GM12874 (cell line): ENCODE measurements around the gene POU2F2.

Experiments used
- TF ChIP-seq, protein P1 (sequence below): IDR thresholded peaks from 2 replicates; pipeline ENCODE4 v1.5.1; 2011; ENCODE audit warnings: low read depth, mild to moderate bottlenecking, control low read depth, low read length, moderate library complexity; ENCODE audit not compliant: insufficient read depth

POU2F2 gene

DNA sequence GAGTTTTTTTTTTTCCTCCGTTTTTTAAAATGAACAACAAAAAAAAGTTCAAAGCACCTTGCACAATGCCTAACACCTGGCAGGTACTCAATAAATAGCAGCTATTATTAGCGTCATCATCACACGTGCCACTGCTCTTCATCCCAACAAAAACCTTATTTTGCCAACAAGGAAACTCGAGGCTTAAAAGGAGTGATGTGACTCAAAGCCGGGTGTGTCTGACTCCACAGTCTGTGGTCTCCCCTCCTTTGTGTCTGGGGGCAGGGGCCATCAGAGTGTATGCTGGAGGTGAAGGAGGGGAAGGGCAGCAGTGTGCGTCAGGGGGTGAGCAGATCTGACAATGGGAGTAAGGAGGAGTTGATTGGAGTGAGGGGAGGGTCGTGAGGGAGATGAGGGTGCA, 34.1 kb upstream of the POU2F2 start:
- TF ChIP-seq, protein P1, sequence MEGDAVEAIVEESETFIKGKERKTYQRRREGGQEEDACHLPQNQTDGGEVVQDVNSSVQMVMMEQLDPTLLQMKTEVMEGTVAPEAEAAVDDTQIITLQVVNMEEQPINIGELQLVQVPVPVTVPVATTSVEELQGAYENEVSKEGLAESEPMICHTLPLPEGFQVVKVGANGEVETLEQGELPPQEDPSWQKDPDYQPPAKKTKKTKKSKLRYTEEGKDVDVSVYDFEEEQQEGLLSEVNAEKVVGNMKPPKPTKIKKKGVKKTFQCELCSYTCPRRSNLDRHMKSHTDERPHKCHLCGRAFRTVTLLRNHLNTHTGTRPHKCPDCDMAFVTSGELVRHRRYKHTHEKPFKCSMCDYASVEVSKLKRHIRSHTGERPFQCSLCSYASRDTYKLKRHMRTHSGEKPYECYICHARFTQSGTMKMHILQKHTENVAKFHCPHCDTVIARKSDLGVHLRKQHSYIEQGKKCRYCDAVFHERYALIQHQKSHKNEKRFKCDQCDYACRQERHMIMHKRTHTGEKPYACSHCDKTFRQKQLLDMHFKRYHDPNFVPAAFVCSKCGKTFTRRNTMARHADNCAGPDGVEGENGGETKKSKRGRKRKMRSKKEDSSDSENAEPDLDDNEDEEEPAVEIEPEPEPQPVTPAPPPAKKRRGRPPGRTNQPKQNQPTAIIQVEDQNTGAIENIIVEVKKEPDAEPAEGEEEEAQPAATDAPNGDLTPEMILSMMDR: no peak

DNA sequence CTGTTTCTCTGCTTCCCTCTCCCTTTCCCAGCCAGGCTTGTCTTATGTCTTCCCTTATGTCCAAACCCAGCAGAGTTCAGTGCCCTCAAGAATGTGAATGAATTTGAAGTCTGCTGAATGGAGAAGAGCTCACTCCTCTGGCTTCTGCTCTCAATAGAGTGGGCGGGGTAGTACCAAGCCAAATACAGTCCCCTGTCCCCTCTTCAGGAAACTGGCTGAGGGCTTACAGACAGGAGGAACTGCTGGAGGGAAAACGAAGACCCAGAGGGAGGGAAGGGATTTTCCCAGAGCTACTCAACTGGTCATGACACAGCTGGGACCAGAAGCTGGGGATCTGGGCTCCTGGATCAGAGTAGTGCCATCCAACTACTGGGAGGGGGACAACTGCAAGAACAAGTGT, 32.9 kb upstream of the POU2F2 start:
- TF ChIP-seq, protein P1: no peak

DNA sequence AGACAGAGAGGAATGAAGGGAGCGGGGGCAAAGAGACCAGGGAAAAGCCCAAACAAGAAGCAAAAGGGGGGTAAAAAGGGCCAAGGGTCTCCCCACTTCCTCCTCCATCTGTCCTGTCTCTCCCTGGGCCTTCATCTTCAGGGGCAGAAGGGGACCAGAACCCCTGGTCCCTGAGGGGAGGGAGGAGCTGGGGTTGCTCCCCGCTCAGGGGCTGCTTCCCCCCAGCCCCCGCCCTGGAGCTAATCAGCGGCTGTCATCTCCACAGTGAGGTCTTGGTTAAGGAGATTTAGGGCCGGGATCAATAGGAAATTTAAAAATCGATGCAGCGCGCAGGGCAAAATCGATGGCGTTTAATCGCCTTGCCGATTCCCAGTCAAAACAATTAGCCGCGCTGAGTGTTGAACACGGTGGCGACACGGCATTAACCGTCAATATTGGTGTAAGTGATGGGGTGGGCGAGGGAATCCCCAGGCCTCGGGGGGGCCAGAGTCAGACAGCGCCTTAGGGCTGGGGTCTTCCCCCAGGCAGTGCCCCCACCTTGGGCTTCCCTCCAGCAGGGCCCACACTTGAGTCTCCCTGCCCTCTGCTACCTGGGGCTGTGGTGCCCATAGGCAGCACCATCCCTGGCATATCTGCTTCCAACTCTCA, 29.5 kb upstream of the POU2F2 start:
- TF ChIP-seq, protein P1: no peak

DNA sequence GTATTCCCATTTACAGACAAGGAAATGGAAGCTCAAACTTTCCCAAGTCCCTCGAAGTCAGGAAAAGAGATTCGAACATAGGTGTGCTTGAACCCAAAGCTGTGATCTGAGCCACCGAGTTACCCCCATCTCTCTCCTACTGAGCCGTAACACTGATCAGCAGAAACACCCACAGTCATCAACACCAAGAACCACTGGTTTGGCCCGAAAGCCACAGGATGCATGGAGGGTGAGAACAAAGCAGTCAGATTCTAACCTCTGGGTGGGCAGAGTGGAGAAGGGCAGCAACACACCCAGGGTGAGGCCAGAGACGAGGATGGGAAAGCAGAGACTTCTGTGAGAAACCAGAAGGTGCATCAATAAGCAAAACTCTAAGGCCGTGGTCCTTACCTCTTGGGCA, 27.7 kb upstream of the POU2F2 start:
- TF ChIP-seq, protein P1: no peak

DNA sequence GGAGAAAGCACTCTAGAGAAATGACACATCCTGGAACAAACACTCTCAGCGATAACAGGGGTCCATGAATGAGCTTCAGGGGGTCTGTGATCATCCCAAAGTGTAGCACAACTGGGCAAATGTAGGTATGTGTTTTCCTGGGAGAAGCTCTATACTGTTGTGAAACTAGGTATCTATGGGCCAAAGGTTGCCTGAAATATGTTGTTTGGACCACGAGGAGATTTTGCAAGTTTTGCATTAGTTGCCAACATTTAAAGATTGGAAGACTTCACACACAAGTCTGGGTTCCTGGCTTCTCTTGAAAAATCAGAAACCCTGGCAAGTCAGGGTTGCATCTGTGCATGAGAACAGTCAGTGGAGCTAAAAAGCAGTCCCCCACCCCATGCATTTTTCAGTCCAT, 26.7 kb upstream of the POU2F2 start:
- TF ChIP-seq, protein P1: no peak

DNA sequence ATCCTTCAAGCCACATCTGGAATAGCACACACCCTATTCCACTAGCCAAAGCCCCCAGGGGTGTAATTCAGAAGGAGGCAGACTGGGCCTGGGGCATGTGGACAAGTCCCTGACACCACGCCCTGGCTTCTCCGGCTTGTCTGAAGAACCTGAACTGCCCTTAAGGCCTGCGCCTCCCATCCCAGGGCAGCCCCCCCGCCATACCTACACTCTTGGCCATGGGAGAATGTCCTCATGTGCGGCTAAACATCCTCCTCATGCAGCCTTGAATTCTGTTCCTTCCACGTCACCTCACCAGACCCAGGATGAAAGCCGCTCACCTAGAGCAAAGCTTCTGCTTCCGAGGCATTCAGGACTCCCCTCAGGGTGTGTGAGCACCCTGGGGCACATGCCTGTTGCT, 24.3 kb upstream of the POU2F2 start:
- TF ChIP-seq, protein P1: no peak

DNA sequence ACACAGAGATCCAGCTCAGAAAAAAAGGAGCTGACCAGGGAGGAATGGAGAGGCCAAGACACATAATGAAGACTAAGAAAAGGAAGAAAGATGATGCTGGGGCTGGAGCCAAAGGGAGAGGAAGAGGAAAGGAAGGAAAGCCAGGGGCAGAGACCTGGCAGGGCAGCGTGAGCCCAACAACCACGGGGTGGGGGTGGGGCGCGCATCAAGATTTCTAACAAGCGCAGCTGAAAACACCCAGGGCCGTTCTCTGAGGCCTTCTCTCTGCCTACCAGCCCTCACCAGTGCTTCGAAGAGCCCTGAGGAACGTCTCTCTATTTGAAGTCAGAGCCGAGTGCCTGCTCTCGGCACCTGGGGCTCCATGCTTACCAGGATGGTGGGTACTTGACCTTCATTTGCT, 23.6 kb upstream of the POU2F2 start:
- TF ChIP-seq, protein P1: no peak
